Measurements from ENCODE around the gene AP1G2. TPM values are rescaled to one million over a fixed set of nuclear protein-coding genes. Genes with fewer than 3 reads are reported as not detected.

The AP1G2 gene
- polyA plus RNA-seq, 12 donors = 12.2 to 77.8 (median 15.3) TPM; not detected in 1

- DNase-seq = no peak
These were observed 48.9 kb downstream of the AP1G2 start for GRCh38 chr14:23518709-23519108.

- DNase-seq = no peak
These were observed 49.8 kb downstream of the AP1G2 start for GRCh38 chr14:23517650-23518326.

- DNase-seq = no peak
These were observed 53.0 kb downstream of the AP1G2 start for GRCh38 chr14:23514644-23514957.

- no peak for DNase-seq
These were observed 53.6 kb downstream of the AP1G2 start for GRCh38 chr14:23513818-23514643.

- peak; percentile 15 for DNase-seq
These were observed 54.4 kb downstream of the AP1G2 start for GRCh38 chr14:23513005-23513817.

- no peak for DNase-seq
These were observed 55.4 kb downstream of the AP1G2 start for GRCh38 chr14:23512156-23512555.

Other genes starting within 250 kb of the AP1G2 start
- gene PABPN1, start 246.3 kb downstream of the AP1G2 start, polyA plus RNA-seq (ENCODE audit: insufficient read length in 12 of 12) = 1,000 to 10,000 TPM in 1 of 12 donors, 100 to 1,000 TPM in 7, 10 to 100 TPM in 4; 92.5 to 1,853 (median 109) TPM
- gene SLC22A17, start 214.9 kb downstream of the AP1G2 start, polyA plus RNA-seq (ENCODE audit: insufficient read length in 12 of 12) = 10 to 100 TPM in 11 of 12 donors, not detected in 1; 14.7 to 29.5 (median 19.7) TPM
- 10 to 100 TPM in 11 of 12 donors, not detected in 1; 31.8 to 63.3 (median 48.1) TPM for gene EFS, start 202.6 kb downstream of the AP1G2 start, polyA plus RNA-seq (ENCODE audit: insufficient read length in 12 of 12)
- gene IL25, start 195.0 kb downstream of the AP1G2 start, polyA plus RNA-seq (ENCODE audit: insufficient read length in 12 of 12) = not detected
- gene CMTM5, start 190.7 kb downstream of the AP1G2 start, polyA plus RNA-seq (ENCODE audit: insufficient read length in 12 of 12) = 1 to 10 TPM in 8 of 12 donors, under 1 TPM in 2, not detected in 2; 0.52 to 3.6 (median 1.5) TPM
- 1 to 10 TPM in 11 of 12 donors, not detected in 1; 2.4 to 8.2 (median 5.4) TPM for gene MYH6, start 159.5 kb downstream of the AP1G2 start, polyA plus RNA-seq (ENCODE audit: insufficient read length in 12 of 12)
- gene MYH7, start 132.1 kb downstream of the AP1G2 start, polyA plus RNA-seq (ENCODE audit: insufficient read length in 12 of 12) = 1,000 to 10,000 TPM in 1 of 12 donors, 100 to 1,000 TPM in 11; 205 to 1,002 (median 674) TPM
- gene NGDN, start 98.1 kb downstream of the AP1G2 start, polyA plus RNA-seq (ENCODE audit: insufficient read length in 12 of 12) = 10 to 100 TPM in 11 of 12 donors, not detected in 1; 32.3 to 55.6 (median 40.1) TPM
- 1 to 10 TPM in 9 of 12 donors, under 1 TPM in 2, not detected in 1; 0.89 to 4.0 (median 1.7) TPM for gene ZFHX2, start 16.0 kb downstream of the AP1G2 start, polyA plus RNA-seq (ENCODE audit: insufficient read length in 12 of 12)
- gene THTPA, start 11.5 kb downstream of the AP1G2 start, polyA plus RNA-seq (ENCODE audit: insufficient read length in 12 of 12) = 10 to 100 TPM in 8 of 12 donors, 1 to 10 TPM in 2, not detected in 2; 8.9 to 14.0 (median 11.1) TPM
- 10 to 100 TPM in 1 of 12 donors, 1 to 10 TPM in 2, under 1 TPM in 8, not detected in 1; 0.33 to 13.6 (median 0.63) TPM for gene JPH4, start 11.0 kb upstream of the AP1G2 start, polyA plus RNA-seq (ENCODE audit: insufficient read length in 12 of 12)
- under 1 TPM in 9 of 12 donors, not detected in 3; 0.12 to 0.98 (median 0.26) TPM for gene DHRS2, start 68.6 kb upstream of the AP1G2 start, polyA plus RNA-seq (ENCODE audit: insufficient read length in 12 of 12)